HG03457 (cell line): ENCODE data around the gene SPON2.

Source experiments
- ATAC-seq: cut with Tn5 transposase; IDR thresholded peaks from one replicate; pipeline ENCODE4 v1.9.1; 2021; ENCODE audit warnings: moderate number of reproducible peaks; ENCODE audit not compliant: unreplicated experiment

Gene SPON2

GRCh38 chr4:1208970-1209704 is 36.8 kb upstream of the SPON2 start:
- ATAC-seq, result no peak

DNA sequence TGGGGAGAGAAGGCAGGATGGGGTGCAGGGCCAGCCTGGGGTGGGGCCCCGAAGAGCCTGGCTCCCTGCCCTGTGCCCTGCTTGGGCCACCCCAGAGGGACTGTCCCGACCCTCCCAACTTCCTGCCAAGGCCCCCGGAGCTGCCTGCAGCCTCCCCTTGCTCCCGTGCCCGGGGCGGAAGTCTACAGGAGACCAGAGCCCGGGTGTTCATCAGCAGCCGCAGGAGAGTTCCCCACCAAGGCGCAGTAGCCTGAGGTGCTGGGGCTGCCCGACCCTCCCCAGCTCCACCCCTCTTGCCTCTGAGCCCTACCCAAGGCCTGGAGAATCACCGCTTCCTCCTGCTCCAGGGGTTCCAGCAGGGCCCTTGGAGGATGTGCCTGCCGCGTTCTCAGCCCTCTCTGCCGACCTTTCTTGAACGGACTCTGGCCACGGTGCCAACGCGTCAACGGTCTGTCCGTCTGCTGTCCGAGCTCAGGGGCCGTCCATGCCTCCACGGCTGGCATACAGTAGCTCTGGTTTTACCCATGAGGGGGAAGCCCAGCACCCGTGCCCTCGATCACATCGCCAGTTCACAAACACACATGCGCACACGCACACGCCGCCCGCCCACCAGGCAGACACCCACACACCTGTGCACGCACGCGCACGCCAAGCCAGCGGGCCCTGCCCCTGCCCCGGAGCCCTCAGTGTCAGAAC is 36.0 kb upstream of the SPON2 start:
- ATAC-seq, result no peak

- no peak for ATAC-seq
Observed at GRCh38 chr4:1207603-1208265, 35.4 kb upstream of the SPON2 start.

- no peak for ATAC-seq
Observed at GRCh38 chr4:1207157-1207470, 34.7 kb upstream of the SPON2 start.

DNA sequence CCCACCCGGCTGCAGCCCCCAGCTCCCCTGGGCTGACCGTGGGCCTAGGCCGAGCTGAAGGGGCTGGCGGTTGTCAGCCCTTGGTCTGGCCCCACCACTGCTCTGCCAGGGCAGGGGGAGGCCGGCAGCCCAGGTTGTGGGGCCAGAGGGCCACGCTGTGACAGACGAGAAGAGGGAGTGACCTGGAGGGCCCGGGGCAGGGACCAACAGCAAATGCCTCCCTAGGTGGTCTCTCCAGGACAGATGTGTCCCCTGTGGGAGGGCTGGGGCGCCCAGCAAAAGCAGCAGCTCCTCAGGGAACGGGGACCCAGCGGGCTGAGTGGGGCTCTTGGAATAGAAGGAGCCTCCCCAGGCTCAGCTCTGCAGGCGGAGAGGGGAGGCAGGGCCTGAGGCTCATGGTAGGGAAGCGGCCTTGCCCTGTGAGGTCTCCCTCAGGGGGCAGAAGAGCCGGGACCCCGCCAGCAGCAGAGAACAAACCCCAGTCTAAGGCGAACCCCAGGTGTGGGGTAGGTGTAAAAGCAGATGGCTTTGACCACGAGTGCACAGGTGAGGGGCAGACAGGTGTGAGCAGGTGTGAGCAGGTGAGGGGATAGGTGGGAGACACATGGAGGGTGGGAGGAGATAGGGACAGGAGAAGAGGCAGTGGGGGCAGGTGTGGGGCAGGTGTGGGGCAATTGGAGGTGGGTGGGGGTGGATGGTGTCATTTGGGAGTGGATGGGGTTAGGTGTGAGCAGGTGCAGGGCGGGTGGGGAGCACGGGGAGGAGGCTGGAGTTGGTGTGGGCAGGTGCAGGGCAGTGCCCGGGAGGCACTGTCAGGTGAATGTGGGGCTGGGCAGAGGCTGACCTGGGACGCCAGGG is 34.1 kb upstream of the SPON2 start:
- no peak for ATAC-seq

DNA sequence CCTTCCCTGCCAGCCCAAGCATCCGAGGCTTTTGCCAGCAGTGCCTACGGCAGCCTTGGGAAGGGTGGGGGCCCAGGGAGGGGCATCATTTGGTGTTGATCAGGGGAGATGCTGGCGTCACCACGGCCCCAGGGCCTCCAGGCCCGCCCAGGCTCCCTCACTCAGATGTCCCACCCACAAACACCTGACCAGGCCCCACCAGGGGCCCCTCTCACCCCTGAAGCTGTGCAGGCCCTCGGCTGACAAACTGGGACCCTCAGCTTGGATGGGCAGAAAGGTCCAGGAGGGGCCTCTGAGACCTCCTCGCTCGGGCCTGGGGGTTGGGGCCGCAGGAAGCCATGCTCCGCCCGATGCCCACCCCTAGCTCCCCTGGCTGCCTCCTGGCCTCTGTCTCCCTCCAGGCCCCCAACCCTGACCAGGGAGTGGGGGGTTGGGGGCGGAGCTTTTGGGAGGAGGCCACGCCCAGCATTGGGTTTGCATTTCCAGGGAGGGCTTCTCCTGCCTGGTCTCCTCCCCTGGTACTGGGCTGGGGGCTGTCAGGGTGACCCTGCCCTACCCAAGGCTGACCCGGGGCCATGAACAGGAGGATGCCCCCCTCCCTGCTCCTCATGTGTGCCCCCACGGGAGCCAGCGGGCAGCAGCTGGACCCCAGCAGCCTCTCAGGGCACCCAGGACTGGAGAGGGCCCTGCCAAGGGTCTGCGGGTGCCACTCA is 33.4 kb upstream of the SPON2 start:
- no peak for ATAC-seq

- no peak for ATAC-seq
Observed at GRCh38 chr4:1204828-1205585, 32.6 kb upstream of the SPON2 start.

DNA sequence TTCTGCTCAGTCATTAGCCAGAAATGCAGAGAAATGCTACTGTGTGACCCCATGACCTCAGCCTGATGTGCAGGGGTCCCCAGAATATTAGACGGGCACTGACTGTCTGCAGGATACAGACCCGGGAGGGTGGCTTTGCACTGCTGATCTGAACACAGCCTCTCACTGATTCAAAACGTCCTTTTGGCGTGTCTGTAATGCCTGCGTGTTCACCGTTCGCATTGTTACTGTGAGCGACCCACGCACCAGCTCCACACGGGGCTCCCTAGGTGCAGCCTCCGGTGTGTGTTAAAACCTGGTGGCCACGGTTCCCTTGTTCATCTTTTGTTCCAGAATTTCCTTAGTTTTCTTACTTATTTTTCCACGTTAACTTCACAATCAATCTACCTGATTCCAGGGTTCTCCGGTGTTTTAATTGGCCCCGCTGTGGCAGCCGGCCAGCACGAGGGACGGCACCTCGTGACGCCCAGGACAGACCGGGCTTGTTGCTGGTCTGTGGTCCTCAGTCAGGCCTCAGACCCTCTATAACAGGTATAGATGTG is 32.0 kb upstream of the SPON2 start:
- ATAC-seq, result no peak

DNA sequence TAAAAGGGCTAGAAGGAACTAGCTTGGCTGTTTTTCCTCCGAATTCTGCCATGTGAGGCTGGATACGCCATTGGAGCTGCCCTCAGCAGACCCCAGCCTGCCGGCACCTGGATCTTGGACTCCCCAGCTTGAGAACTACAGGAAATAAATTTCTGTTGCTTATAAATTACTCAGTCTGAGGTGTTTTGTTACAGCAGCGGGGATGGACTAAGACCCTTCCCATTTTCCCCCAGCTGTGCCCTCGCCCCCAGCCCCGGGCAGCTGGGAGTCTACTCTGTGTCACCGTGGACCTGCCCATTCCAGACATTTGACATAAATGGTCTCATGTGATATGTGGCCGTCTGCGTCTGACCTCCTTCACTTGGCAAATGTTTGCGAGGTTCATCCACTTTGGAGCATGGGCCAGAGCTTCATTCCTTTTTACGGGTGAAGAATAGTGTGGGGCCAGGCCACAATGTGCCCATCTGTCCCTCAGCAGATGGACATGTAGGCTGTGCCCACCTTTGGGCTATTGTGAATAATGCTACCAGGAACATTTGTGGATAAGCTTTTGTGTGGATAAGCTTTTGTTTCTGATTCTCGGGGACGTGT is 30.7 kb upstream of the SPON2 start:
- ATAC-seq, result no peak

DNA sequence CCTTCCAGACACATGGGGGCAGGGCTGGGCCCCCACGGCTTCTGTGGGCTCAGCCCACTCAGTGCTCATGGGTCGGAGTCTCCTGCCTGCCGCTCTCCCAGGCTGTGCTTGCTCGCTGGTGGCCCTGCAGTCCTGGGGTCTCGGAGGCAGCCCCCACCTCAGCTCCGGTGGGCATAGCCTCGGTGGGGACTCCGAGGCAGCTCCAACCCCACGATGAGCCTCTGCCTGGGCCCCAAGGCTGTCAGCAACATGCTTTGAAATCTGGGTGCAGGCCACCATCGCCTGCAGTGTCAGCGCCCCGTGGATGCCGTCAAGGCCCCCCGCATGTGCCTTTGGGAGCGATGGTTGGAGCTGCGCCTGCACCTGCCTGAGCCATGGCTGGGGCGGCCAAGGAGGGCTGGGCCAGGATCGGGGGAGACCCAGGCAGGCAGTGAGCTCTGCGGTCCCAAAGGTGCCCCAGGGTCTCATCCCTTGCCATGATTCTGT is 30.2 kb upstream of the SPON2 start:
- ATAC-seq, result no peak

GRCh38 chr4:1201851-1202525 is 29.6 kb upstream of the SPON2 start:
- ATAC-seq, result no peak

DNA sequence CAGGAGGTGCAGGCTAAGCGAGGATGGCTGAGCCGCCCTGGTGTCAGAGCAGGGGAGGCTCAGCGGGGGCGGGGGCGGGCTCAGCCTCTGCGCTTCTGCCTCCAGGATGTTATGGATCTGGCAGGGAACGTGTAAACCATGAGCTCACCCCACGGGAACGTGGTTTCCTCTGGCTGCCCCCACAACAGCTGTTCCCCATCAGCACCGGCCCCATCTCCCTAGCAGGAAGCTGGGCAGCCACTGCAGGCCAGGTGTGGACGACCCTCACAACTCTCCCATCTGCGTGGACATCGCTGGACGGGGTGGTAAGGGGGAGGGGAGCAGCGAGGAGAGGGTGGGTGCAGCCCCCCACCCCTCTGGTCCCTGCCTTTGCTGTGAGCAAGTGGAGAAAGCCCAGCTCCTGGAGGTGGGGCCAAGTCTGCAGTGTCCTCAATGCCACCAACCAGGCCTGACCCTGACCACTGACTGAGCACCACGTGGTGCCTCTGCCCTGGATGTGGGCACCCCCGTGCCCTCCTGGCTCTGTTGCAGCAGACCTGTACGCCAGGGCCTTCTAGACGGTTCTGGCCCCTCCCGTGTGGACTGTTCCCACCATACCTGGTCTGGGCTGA is 28.1 kb upstream of the SPON2 start:
- no peak for ATAC-seq

DNA sequence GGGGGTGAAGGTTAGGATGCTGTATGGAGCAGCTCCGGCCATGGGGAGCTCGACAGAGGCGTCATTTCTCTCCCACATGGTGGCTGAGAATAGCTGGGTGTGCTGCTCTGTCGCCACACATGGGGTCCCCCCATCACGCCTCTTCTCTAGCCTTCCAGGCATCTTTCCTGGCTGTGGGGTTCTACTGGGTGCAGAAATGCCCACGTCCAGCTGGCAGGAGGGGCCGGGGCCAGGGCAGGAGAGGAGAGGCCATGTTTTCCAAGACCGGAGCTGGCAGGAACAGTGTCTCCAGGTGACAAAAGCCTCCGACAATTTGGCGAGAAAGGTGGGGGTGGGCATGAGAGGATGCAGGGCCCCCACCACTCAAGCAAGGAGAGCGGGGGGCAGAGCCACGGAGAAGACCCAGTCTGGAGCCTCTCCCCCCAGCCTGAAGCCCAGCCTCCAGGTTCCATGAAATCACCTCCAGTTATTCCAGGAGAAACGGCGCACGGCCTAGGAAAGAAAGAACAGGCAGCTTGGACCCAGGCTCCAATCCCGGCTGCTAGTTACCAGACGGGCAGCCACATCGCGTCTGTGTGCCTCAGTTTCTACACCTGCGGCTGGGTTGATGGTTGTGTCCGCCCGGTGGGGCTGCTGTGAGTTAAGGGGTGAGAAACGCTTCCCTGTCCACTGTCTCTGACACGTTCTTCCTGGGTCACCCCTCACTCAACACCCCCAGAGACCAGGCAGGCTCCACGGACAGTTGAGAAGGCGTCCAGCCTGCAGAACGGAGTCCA is 27.4 kb upstream of the SPON2 start:
- ATAC-seq, result no peak

DNA sequence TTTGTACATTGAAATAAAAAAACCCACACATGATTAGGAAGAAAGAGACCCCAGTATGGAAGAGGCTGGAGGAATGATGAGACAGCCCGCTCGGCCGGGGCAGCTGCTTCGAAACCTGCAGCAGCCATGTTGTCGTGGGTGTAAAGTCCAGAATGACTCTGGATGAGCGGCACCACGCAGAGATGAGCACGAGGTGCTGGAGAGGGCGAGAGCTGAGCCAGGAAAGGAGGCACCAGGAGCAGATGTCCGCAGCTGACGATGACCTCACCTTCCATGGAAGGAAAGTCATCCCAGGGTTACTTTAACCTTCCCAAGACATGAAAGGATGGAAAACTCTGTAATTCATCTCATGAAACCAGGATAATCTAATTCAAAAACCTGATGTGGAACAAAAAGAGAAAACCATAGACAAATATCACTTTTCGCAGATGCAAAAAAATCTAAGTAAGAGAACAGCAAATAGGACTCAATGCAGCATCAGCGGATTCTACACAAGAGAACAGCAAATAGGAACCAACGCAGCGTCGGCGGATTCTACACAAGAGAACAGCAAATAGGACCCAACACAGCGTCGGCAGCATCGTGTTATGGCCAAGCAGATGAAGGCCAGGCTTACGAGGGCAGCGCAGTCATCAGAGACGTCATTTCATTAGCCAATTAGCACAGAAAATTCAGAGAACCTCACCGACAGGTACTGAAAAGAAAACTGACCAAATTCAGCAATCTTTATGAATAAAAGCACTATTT is 25.9 kb upstream of the SPON2 start:
- no peak for ATAC-seq

DNA sequence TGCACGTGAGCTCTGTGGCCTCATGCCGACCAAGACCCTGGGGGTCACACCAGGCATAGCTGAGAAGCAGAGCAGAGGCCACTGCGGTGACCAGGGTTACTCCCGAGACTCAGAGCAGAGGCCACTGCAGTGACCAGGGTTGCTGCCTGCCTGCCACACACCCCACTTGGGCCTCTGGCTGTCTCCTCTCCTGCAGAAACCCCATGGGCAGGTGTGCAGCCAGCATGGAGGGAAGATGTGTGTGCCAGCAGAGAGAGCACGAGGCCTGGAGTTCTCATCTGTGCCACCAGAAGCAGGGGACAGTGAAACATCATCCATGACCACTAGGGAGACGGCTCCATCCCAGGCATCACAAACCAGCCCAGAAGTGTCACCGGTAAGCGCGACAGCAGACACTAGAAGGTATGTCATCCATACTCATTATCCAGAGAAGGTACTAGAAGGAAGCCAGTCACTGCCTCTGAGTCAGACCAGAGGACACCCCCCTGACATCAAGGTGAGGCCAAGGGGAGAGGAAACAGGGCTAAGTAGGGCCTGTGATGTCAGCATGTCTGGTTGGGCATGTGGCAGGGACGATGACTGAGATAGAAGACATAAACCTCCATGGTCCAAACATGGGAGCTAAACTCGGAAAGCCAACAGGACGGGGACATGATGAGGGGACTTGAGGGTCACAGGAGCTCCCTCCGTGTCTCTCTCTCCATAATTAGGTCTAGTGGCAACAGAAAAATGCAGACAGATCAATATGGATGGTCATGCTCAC is 24.2 kb upstream of the SPON2 start:
- ATAC-seq, result no peak

- ATAC-seq, result no peak
Observed at GRCh38 chr4:1195891-1196401, 23.6 kb upstream of the SPON2 start.
